ENCODE measurements around the gene OR9K2. TPM values are rescaled to one million over a fixed set of nuclear protein-coding genes. Genes with fewer than 3 reads are reported as not detected.

OR9K2 gene
- total and polyA plus RNA-seq, 2 of the 13 experiments (the other 11 are each of a cell fraction or from before 2014, with no cell fraction given), result not detected

- H3K4me3 ChIP-seq (replicated peaks in 1 of 3; ENCODE audit: insufficient read depth in 1 of 3, low read depth in 2 of 3, low read length in 3 of 3), result no peak overlapping the region
- ChIA-PET CTCF (ENCODE audit: low intra/inter-chr PET ratio, low total read pairs) (no interaction called here), POLR2A (no interaction called here)
- FAIRE-seq (no peak), DNase-seq (ENCODE audit: low spot score) (no peak), ATAC-seq (no peak)
- no peaks in the 10 kb centered on the region for H3K9me3 ChIP-seq (ENCODE audit: low read length)
- H3K27me3 ChIP-seq (ENCODE audit: control insufficient read depth in 1 of 2, insufficient read depth in 2 of 2, low read length in 2 of 2), result 0 out of 5 replicates have a peak, but pooled peaks cover 0 to 5% of the 10 kb centered on the region in 2 experiments
- no peak for TF ChIP-seq CEBPG (CRISPR knock-in tag; IDR thresholded peaks at IDR 0.05)
- TF ChIP-seq ZNF780A (CRISPR knock-in tag; IDR thresholded peaks at IDR 0.05), result no peak
- TF ChIP-seq NFAT5 (CRISPR knock-in tag; IDR thresholded peaks at IDR 0.05), result no peak
- no peak for TF ChIP-seq THAP8 (CRISPR knock-in tag; IDR thresholded peaks at IDR 0.05; ENCODE audit: borderline replicate concordance)
- 0% methylated on average over 1 of the region's 1 CpG for WGBS (ENCODE audit: low lambda C conversion rate)
- intact Hi-C loops (cut with micrococcal nuclease; ENCODE audit: unreplicated experiment), result no loop called here
- in situ Hi-C loops (cut with HindIII; ENCODE audit: extremely low pct_ligation_motif_present, low pct_unique_long_range_greater_than_20kb), result no loop called here
- H3K9ac ChIP-seq (ENCODE audit: insufficient read depth, low read depth, low read length), result no peak overlapping the region
- BruUV-seq (replicated peaks), result no TSS peak
- H3K4me2 ChIP-seq (ENCODE audit: low read depth, low read length), result no peak overlapping the region
- no peaks in the 10 kb centered on the region for H3K4me1 ChIP-seq (ENCODE audit: insufficient read depth, low read length)
- H4K20me1 ChIP-seq (ENCODE audit: insufficient read depth, low read length), result no peaks in the 10 kb centered on the region
- no peaks in the 10 kb centered on the region for H3K79me2 ChIP-seq (ENCODE audit: insufficient read depth, low read length)
- no peak overlapping the region for H2AFZ ChIP-seq (ENCODE audit: low read length)
- no peaks in the 10 kb centered on the region for H3K36me3 ChIP-seq (replicated peaks in 1 of 2; ENCODE audit: control insufficient read depth in 1 of 2, insufficient read depth in 2 of 2, low read length in 2 of 2)
- no peak overlapping the region for H3K27ac ChIP-seq (ENCODE audit: extremely low read length, insufficient read depth, low read length)
Observed at GRCh38 chr12:55116152-55116551, 10.1 kb upstream of the OR9K2 start.

Measured in HepG2 (cell line).